Body of pancreas (tissue), 4 donors: Measurements from ENCODE around the gene MANEA. TPM values are rescaled to one million over a fixed set of nuclear protein-coding genes. Genes with fewer than 3 reads are reported as not detected.

Source experiments
- ATAC-seq: fragments of 150-250 bp; one replicate; pipeline ENCODE4 v1.9.1; 2016
- DNase-seq, 4 donors: peaks; one replicate each; pipeline ENCODE4 v3.0.0-alpha.2; 2019
- H3K27ac ChIP-seq, 4 donors: fragments of 200-600 bp; sonication (generic); 1 replicate in 3 of 4; 2 replicates in 1 of 4; pipeline versions ENCODE4 v1.5.1 to v1.6.1; 2016 to 2019; ENCODE audit warnings: mild to moderate bottlenecking in 1 of 4, mixed read lengths in 1 of 4, moderate library complexity in 1 of 4
- H3K27me3 ChIP-seq, 2 donors: fragments of 200-600 bp; sonication (generic); one replicate each; pipeline ENCODE4 v1.6.0; 2016; ENCODE audit warnings: mild to moderate bottlenecking in 1 of 2
- H3K36me3 ChIP-seq, 2 donors: fragments of 200-600 bp; sonication (generic); replicated peaks in 1 of 2; 2 replicates each; pipeline ENCODE4 v1.5.1; 2016; ENCODE audit warnings: low read depth in 2 of 2; ENCODE audit not compliant: insufficient read depth in 1 of 2
- H3K4me1 ChIP-seq: fragments of 200-600 bp; sonication (generic); one replicate; pipeline ENCODE4 v1.6.0; 2016
- H3K4me3 ChIP-seq, 2 donors: fragments of 200-600 bp; sonication (generic); 1 replicate in 1 of 2; 2 replicates in 1 of 2; pipeline ENCODE4 v1.5.1; 2016 to 2019
- H3K9me3 ChIP-seq, 3 donors: fragments of 200-600 bp; sonication (generic); 1 replicate in 2 of 3; 2 replicates in 1 of 3; pipeline ENCODE4 v1.5.1; 2016
- POLR2A ChIP-seq, 3 donors: fragments of 450-650 bp; IDR thresholded peaks; one replicate each; pipeline ENCODE4 v1.6.1; 2016; ENCODE audit warnings: antibody characterized with exemption in 3 of 3, mild to moderate bottlenecking in 2 of 3
- WGBS, 2 donors: methylation state at CpG; one replicate each; pipeline ENCODE4 v1.1.5; 2017; 5-methylcytosine and 5-hydroxymethylcytosine counted together
- intact Hi-C: fragments of 100-400 bp; cut with DNase I; formaldehyde crosslinking; loops from one replicate; pipeline ENCODE4 v1.15.1; 2023
- total RNA-seq, 2 donors: library from RNA; depleted of rRNA; stranded (reverse); fragments of >200 nt; gene quantifications; one replicate each; pipeline ENCODE4 v1.1.0, GENCODE V29; 2016
- TF ChIP-seq, protein P1 (sequence below), 7 experiments: fragments of 450-650 bp in 4 of 7; fragments of 200-600 bp in 3 of 7; sonication (generic) in 3 of 7; IDR thresholded peaks; one replicate each; pipeline ENCODE4 v1.5.1; 2016 to 2019; ENCODE audit warnings: antibody characterized with exemption in 7 of 7

MANEA gene
- total RNA-seq, 2 donors from 2014 or later, result 2.6 to 5.2 TPM

DNA sequence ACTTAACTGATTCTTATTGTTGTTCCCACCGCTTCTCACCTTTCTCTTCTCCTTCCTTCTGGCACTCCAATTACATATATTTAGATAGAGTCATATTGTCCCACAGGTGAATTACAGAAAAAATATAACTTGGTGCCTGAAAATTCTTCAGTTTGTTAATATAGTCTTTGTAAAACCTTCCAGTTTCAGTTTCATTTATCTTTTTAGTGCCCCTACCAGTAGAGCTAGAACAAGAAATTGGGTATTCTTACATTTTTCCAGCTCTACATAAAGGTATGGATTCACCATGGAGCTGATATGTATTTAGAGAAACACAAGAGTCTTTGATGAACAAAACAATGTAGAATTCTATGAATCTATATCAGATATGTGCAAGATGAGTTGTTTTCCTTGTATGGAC, 10.7 kb downstream of the MANEA start:
- Histone ChIP-seq H3K36me3 (no peaks in the 10 kb centered on the region), H3K27me3 (no peaks in the 10 kb centered on the region), H3K4me1 (peaks cover 7% of the 10 kb centered on the region), H3K4me3 (no peak overlapping the region), H3K27ac (no peak overlapping the region), H3K9me3 (peaks cover 0 to 9% (median 0%) of the 10 kb centered on the region in 3 donors)
- TF ChIP-seq, protein P1, sequence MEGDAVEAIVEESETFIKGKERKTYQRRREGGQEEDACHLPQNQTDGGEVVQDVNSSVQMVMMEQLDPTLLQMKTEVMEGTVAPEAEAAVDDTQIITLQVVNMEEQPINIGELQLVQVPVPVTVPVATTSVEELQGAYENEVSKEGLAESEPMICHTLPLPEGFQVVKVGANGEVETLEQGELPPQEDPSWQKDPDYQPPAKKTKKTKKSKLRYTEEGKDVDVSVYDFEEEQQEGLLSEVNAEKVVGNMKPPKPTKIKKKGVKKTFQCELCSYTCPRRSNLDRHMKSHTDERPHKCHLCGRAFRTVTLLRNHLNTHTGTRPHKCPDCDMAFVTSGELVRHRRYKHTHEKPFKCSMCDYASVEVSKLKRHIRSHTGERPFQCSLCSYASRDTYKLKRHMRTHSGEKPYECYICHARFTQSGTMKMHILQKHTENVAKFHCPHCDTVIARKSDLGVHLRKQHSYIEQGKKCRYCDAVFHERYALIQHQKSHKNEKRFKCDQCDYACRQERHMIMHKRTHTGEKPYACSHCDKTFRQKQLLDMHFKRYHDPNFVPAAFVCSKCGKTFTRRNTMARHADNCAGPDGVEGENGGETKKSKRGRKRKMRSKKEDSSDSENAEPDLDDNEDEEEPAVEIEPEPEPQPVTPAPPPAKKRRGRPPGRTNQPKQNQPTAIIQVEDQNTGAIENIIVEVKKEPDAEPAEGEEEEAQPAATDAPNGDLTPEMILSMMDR (IDR thresholded peaks at IDR 0.05), result no peak
- TF ChIP-seq POLR2A (IDR thresholded peaks at IDR 0.05), result no peak
- ATAC-seq, result no peak
- 100% methylated on average over 1 of the region's 1 CpG for WGBS, 2 donors
- DNase-seq, result no peak
- intact Hi-C loops, result no loop called here

DNA sequence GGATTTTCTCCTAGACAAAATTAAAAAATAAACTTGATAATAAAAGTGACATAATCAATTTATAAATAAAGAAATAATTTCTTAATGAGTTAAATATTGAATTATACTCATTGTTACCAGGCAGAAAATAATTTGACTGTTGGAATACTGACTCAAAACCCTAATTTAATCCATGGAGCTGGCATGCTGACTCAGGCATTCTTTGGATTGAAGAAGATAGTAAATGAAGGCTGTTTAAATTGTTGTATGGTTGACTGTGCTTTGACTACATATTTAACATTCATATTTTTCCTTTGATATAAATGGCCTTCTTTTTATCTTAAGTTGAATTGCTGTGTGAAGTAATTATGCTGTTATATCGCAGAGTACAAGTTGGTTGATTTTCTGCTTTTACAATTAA, 11.7 kb downstream of the MANEA start:
- Histone ChIP-seq H3K9me3 (peaks cover 0 to 7% (median 0%) of the 10 kb centered on the region in 3 donors), H3K36me3 (no peaks in the 10 kb centered on the region), H3K4me3 (no peak overlapping the region), H3K27me3 (no peaks in the 10 kb centered on the region), H3K27ac (no peak overlapping the region), H3K4me1 (peaks cover 11% of the 10 kb centered on the region)
- intact Hi-C loops, result no loop called here
- no peak for DNase-seq
- no peak for ATAC-seq
- TF ChIP-seq POLR2A (IDR thresholded peaks at IDR 0.05), result no peak
- TF ChIP-seq, protein P1 (IDR thresholded peaks at IDR 0.05), result no peak
- 90 to 95% methylated on average over 1 of the region's 1 CpG for WGBS, 2 donors

DNA sequence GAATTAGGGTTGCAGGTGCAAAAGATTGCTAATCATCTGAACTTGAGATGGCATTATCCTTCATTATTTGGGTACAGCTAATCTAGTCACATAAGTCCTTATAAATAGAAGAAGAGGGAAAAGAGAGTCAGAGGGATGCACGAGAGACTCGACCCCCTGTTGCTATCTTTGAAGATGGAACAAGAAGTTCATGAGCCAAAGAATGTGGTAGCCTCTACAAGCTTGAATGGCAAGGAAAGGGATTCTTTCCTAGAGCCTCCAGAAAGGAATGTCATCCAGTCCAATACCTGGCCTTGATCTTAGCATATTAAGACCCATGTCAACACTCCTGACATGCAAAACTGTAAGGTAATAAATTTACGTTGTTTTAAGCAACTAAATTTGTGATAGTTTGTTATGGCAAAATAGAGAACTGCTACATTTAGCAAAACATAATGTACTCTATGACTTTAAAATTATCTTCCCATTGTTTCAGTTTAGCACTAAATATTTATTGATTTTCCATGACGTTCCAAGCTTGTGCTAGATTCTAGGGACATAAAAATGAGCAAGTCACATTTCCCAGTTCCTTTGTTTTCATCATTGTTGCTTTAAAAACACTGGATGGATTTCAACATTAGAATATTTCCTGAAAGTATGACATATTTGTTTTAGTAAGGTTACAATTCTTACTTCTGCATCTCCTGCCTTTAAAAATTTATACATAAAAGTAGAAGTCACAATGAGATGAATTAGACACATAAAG, 12.7 kb downstream of the MANEA start:
- no peak for TF ChIP-seq POLR2A (IDR thresholded peaks at IDR 0.05)
- DNase-seq (no peak), ATAC-seq (no peak)
- H3K9me3 ChIP-seq, result no peaks in the 10 kb centered on the region
- peaks cover 11% of the 10 kb centered on the region for H3K4me1 ChIP-seq
- no peaks in the 10 kb centered on the region for H3K36me3 ChIP-seq
- H3K27me3 ChIP-seq, result no peaks in the 10 kb centered on the region
- intact Hi-C loops, result no loop called here
- 58 to 61% methylated on average over 4 of the region's 4 CpGs for WGBS, 2 donors
- H3K4me3 ChIP-seq, result no peak overlapping the region
- H3K27ac ChIP-seq, result no peak overlapping the region

DNA sequence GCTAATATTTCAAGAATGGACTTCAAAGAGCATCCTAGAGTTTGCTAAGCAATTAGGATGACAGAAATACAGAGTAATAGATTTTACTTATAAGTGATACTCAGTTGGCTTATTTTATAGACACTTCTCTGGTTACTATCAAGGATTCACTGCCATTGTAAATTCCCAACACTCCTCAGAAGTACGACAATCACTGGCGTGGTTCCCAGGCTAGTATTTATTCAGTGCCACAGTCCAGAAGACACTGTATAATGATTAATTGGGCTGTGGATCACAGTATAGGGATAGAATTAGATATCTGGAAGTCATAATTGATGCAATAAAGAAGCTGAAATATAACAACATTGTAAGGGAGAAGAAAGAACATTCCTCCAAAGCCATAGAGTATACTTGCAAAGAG, 15.7 kb downstream of the MANEA start:
- ATAC-seq (no peak), DNase-seq (peak in 3 of 4 donors; percentile 4 to 29 (median 12))
- Histone ChIP-seq H3K36me3 (no peaks in the 10 kb centered on the region), H3K4me3 (no peak overlapping the region), H3K27me3 (no peaks in the 10 kb centered on the region), H3K4me1 (peaks cover 11% of the 10 kb centered on the region), H3K9me3 (no peaks in the 10 kb centered on the region), H3K27ac (no peak overlapping the region)
- TF ChIP-seq, protein P1 (IDR thresholded peaks at IDR 0.05), result no peak
- no peak for TF ChIP-seq POLR2A (IDR thresholded peaks at IDR 0.05)
- 26 to 30% methylated on average over 2 of the region's 2 CpGs for WGBS, 2 donors
- intact Hi-C loops, result no loop called here

DNA sequence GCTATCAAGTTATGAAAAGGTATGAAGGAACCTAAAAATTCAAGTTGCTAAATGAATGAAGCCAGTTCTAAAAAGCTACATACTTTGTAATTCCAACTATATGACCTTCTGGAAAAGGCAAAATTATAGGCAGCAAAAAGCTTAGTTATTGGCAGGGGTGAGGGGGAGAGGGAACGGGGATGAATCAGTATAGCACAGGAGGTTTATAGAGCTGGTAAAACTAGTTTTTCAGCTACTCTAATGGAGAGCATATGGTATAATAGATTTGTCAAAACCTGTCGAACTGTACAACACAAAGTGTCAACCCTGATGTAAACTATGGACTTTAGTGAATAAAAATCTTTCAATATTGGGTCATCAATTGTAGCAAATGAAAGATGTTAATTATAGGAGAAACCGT, 18.7 kb downstream of the MANEA start:
- intact Hi-C loops, result no loop called here
- no peaks in the 10 kb centered on the region for H3K9me3 ChIP-seq
- 51 to 53% methylated on average over 3 of the region's 3 CpGs for WGBS, 2 donors
- H3K4me1 ChIP-seq, result peaks cover 8% of the 10 kb centered on the region
- DNase-seq (no peak), ATAC-seq (no peak)
- H3K27me3 ChIP-seq, result no peaks in the 10 kb centered on the region
- no peaks in the 10 kb centered on the region for H3K36me3 ChIP-seq
- H3K4me3 ChIP-seq, result no peak overlapping the region
- no peak overlapping the region for H3K27ac ChIP-seq
- no peak for TF ChIP-seq POLR2A (IDR thresholded peaks at IDR 0.05)
- TF ChIP-seq, protein P1 (IDR thresholded peaks at IDR 0.05), result no peak
